ENCODE data around the gene NPR1. TPM values are rescaled to one million over a fixed set of nuclear protein-coding genes. Genes with fewer than 3 reads are reported as not detected.
"Not testable (repeated sequence)": the region's sequence is repeated elsewhere in the genome, so short reads cannot be mapped to it uniquely, and the experiment has no call there.

The NPR1 gene
- total RNA-seq, 1 donor from 2014 or later: 0.19 TPM

DNA sequence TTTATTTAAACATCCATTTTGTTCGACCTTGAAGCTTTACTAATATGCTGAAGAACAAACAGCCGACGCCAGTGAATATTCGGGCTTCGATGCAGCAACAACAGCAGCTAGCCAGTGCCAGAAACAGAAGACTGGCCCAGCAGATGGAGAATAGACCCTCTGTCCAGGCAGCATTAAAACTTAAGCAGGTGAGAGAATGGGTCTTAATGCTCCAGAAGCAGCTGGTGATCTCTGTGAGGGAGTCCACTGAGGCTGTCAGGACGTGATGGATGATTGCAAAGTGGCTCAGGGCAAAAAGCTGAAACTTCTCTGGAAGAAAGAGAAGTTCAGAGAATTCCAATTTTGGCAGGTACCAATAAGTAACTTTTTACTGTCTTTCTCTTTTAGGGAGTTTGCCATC is 40.2 kb upstream of the NPR1 start:
- Histone ChIP-seq H3K27ac (no peak overlapping the region), H3K9ac (no peak overlapping the region), H3K4me1 (peaks cover 8% of the 10 kb centered on the region), H2AFZ (replicated peaks) (no peak overlapping the region), H3K4me2 (no peak overlapping the region), H3K27me3 (no peaks in the 10 kb centered on the region), H3K9me3 (ENCODE audit: low read depth) (no peaks in the 10 kb centered on the region), H3K79me2 (ENCODE audit: low read depth) (peaks cover 93% of the 10 kb centered on the region), H4K20me1 (ENCODE audit: low read depth) (peaks cover 57% of the 10 kb centered on the region), H3K4me3 (no peak overlapping the region), H3F3A (ENCODE audit: low read depth) (peaks cover 36% of the 10 kb centered on the region), H3K36me3 (peaks cover 43% of the 10 kb centered on the region)
- DNase-seq (ENCODE audit: low spot score): no peak
- H3K9me3 Mint-ChIP-seq: no peaks in the 10 kb centered on the region
- H3K27me3 Mint-ChIP-seq (ENCODE audit: insufficient read depth, low read depth): peaks cover 2% of the 10 kb centered on the region
- H3K36me3 Mint-ChIP-seq: peaks cover 32% of the 10 kb centered on the region
- H3K4me3 Mint-ChIP-seq: no peak overlapping the region
- peaks cover 16% of the 10 kb centered on the region for H3K4me1 Mint-ChIP-seq
- no peak for TF ChIP-seq EZH2phosphoT487 (IDR thresholded peaks at IDR 0.05)
- TF ChIP-seq, protein P1, sequence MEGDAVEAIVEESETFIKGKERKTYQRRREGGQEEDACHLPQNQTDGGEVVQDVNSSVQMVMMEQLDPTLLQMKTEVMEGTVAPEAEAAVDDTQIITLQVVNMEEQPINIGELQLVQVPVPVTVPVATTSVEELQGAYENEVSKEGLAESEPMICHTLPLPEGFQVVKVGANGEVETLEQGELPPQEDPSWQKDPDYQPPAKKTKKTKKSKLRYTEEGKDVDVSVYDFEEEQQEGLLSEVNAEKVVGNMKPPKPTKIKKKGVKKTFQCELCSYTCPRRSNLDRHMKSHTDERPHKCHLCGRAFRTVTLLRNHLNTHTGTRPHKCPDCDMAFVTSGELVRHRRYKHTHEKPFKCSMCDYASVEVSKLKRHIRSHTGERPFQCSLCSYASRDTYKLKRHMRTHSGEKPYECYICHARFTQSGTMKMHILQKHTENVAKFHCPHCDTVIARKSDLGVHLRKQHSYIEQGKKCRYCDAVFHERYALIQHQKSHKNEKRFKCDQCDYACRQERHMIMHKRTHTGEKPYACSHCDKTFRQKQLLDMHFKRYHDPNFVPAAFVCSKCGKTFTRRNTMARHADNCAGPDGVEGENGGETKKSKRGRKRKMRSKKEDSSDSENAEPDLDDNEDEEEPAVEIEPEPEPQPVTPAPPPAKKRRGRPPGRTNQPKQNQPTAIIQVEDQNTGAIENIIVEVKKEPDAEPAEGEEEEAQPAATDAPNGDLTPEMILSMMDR (IDR thresholded peaks at IDR 0.05): no peak
- TF ChIP-seq EZH2 (IDR thresholded peaks at IDR 0.05): no peak
- no peak overlapping the region for H3K27ac Mint-ChIP-seq

DNA sequence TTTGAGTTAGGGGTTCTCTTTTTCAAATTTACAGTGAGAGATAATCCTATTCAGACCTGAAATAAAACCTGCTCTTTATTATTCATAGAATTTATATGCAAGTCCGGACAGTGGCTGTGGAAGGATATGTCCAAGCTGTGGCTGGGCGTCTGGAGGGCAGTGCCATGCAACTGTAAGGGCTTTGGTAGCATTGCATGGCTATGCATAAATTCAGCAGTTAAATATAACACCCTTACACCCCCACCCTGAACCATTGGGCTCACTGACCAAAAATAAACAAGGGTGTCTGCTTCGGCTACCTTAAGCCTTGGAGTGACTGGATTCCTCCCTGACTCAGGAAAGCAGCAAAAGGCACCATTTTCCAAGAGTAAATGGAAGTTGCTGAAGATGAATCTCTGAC is 39.2 kb upstream of the NPR1 start:
- H3K4me3 ChIP-seq: no peak overlapping the region
- no peaks in the 10 kb centered on the region for H3K27me3 ChIP-seq
- no peak overlapping the region for H2AFZ ChIP-seq (replicated peaks)
- Mint-ChIP-seq H3K36me3 (peaks cover 37% of the 10 kb centered on the region), H3K4me1 (peaks cover 13% of the 10 kb centered on the region), H3K27ac (no peak overlapping the region), H3K9me3 (no peaks in the 10 kb centered on the region), H3K4me3 (no peak overlapping the region), H3K27me3 (ENCODE audit: insufficient read depth, low read depth) (no peaks in the 10 kb centered on the region)
- no peak overlapping the region for H3K9ac ChIP-seq
- TF ChIP-seq EZH2phosphoT487 (IDR thresholded peaks at IDR 0.05) (no peak), EZH2 (IDR thresholded peaks at IDR 0.05) (no peak)
- TF ChIP-seq, protein P1 (IDR thresholded peaks at IDR 0.05): no peak
- no peak overlapping the region for H3K4me2 ChIP-seq
- no peak overlapping the region for H3K27ac ChIP-seq
- DNase-seq (ENCODE audit: low spot score): no peak
- H4K20me1 ChIP-seq (ENCODE audit: low read depth): peaks cover 66% of the 10 kb centered on the region
- peaks cover 42% of the 10 kb centered on the region for H3F3A ChIP-seq (ENCODE audit: low read depth)
- H3K4me1 ChIP-seq: peaks cover 8% of the 10 kb centered on the region
- peaks cover 50% of the 10 kb centered on the region for H3K36me3 ChIP-seq
- H3K79me2 ChIP-seq (ENCODE audit: low read depth): peaks cover 94% of the 10 kb centered on the region
- H3K9me3 ChIP-seq (ENCODE audit: low read depth): no peaks in the 10 kb centered on the region

DNA sequence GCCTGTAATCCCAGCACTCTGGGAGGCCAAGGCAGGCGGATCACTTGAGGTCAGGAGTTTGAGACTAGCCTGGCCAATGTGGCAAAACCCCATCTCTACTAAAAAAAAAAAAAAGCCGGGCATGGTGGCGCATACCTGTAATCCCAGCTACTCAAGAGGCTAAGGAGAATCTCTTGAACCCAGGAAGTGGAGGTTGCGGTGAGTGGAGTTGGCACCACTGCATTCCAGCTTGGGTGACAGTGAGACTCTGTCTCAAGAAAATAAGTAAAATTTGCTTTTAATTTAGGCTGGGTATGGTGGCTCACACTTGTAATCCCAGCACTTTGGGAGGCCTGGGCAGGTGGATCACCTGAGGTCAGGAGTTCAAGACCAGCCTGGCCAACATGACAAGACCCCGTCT is 38.3 kb upstream of the NPR1 start:
- H3K9ac ChIP-seq; H3K27me3 Mint-ChIP-seq (ENCODE audit: insufficient read depth, low read depth); H3K27ac Mint-ChIP-seq; H3K4me3 Mint-ChIP-seq; DNase-seq (ENCODE audit: low spot score); H3K4me1 Mint-ChIP-seq; H3K9me3 Mint-ChIP-seq; H3K4me2 ChIP-seq; H3K9me3 ChIP-seq (ENCODE audit: low read depth); H3K4me1 ChIP-seq; H3K27ac ChIP-seq; H3K4me3 ChIP-seq; H3K27me3 ChIP-seq; H2AFZ ChIP-seq (replicated peaks): not testable (repeated sequence)
- Histone ChIP-seq H3F3A (ENCODE audit: low read depth) (peaks cover 48% of the 10 kb centered on the region), H4K20me1 (ENCODE audit: low read depth) (peaks cover 59% of the 10 kb centered on the region), H3K79me2 (ENCODE audit: low read depth) (peaks cover 85% of the 10 kb centered on the region), H3K36me3 (peaks cover 54% of the 10 kb centered on the region)
- peaks cover 37% of the 10 kb centered on the region for H3K36me3 Mint-ChIP-seq

DNA sequence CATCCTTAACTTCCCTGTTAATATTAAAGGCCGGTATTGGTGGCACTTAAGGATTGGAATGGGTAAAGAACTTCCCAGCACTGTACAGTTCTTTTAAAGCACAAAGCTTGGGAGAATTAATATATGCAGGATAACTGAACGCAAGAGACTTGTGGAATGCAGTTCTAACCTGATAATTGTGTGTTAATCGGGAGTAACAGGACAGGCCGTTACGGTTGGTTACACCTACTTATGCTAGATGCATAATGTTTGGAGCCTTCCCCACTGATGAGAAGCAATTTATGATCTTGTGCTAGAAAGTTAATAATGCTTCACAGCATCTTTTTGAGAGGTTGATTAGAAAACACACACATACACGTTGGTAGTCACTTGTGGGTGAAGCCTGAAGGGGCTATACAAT is 37.6 kb upstream of the NPR1 start:
- H3K9me3 ChIP-seq (ENCODE audit: low read depth): no peaks in the 10 kb centered on the region
- peaks cover 39% of the 10 kb centered on the region for H3K36me3 Mint-ChIP-seq
- H3K9ac ChIP-seq: no peak overlapping the region
- H3K27me3 ChIP-seq: no peaks in the 10 kb centered on the region
- no peak overlapping the region for H2AFZ ChIP-seq (replicated peaks)
- no peaks in the 10 kb centered on the region for H3K27me3 Mint-ChIP-seq (ENCODE audit: insufficient read depth, low read depth)
- H3F3A ChIP-seq (ENCODE audit: low read depth): peaks cover 54% of the 10 kb centered on the region
- H3K4me1 ChIP-seq: no peaks in the 10 kb centered on the region
- H3K36me3 ChIP-seq: peaks cover 54% of the 10 kb centered on the region
- no peaks in the 10 kb centered on the region for H3K9me3 Mint-ChIP-seq
- no peak overlapping the region for H3K4me2 ChIP-seq
- no peak overlapping the region for H3K27ac Mint-ChIP-seq
- H3K4me3 Mint-ChIP-seq: no peak overlapping the region
- DNase-seq (ENCODE audit: low spot score): no peak
- H3K27ac ChIP-seq: no peak overlapping the region
- TF ChIP-seq EZH2phosphoT487 (IDR thresholded peaks at IDR 0.05): no peak
- TF ChIP-seq, protein P1 (IDR thresholded peaks at IDR 0.05): no peak
- no peak for TF ChIP-seq EZH2 (IDR thresholded peaks at IDR 0.05)
- peaks cover 5% of the 10 kb centered on the region for H3K4me1 Mint-ChIP-seq
- peaks cover 79% of the 10 kb centered on the region for H3K79me2 ChIP-seq (ENCODE audit: low read depth)
- H4K20me1 ChIP-seq (ENCODE audit: low read depth): peaks cover 52% of the 10 kb centered on the region
- H3K4me3 ChIP-seq: no peak overlapping the region
